Measurements from ENCODE around the gene UNC13B. TPM values are rescaled to one million over a fixed set of nuclear protein-coding genes. Genes with fewer than 3 reads are reported as not detected.

Gene UNC13B
- total RNA-seq, 1 experiment from 2014 or later: 48.2 TPM

GRCh38 chr9:35236692-35237091 is 74.9 kb downstream of the UNC13B start:
- Histone ChIP-seq H3K18ac (ENCODE audit: insufficient read length, low read depth, low read length) (no peak overlapping the region), H3K14ac (ENCODE audit: insufficient read depth, low read length) (no peak overlapping the region), H3K9ac (ENCODE audit: extremely low read depth, insufficient read length, low read length) (no peak overlapping the region), H3K27ac (ENCODE audit: insufficient read length, low read depth, low read length) (no peak overlapping the region), H3K23ac (ENCODE audit: insufficient read length, low read depth, low read length) (no peak overlapping the region), H2AFZ (ENCODE audit: low read length) (no peak overlapping the region), H4K20me1 (ENCODE audit: control insufficient read depth, insufficient read depth, insufficient read length) (no peaks in the 10 kb centered on the region), H3K23me2 (ENCODE audit: insufficient read length, low read depth, low read length, poor library complexity, severe bottlenecking) (no peaks in the 10 kb centered on the region), H2BK15ac (ENCODE audit: low read depth, low read length) (no peak overlapping the region), H2BK120ac (ENCODE audit: low read depth, low read length, poor library complexity, severe bottlenecking) (no peak overlapping the region), H3K27me3 (ENCODE audit: insufficient read depth, low read length) (no peaks in the 10 kb centered on the region), H3K4me2 (ENCODE audit: insufficient read depth, insufficient read length, low read length) (no peak overlapping the region), H4K5ac (ENCODE audit: insufficient read length, low read depth, low read length) (no peak overlapping the region), H2BK12ac (ENCODE audit: insufficient read length, low read depth, low read length) (no peak overlapping the region), H3K56ac (ENCODE audit: insufficient read length, low read depth, low read length) (no peak overlapping the region), H2BK20ac (ENCODE audit: low read depth, low read length, poor library complexity, severe bottlenecking) (no peak overlapping the region), H2AK5ac (ENCODE audit: insufficient read length, low read length) (no peak overlapping the region), H3K4ac (ENCODE audit: low read depth, low read length) (no peak overlapping the region), H3K4me1 (ENCODE audit: insufficient read depth, low read length) (no peaks in the 10 kb centered on the region), H4K91ac (ENCODE audit: insufficient read length, low read depth, low read length) (no peak overlapping the region), H3T11ph (ENCODE audit: low read length) (no peak overlapping the region), H3K79me2 (ENCODE audit: insufficient read depth, low read length) (no peaks in the 10 kb centered on the region), H3K9me3 (ENCODE audit: control insufficient read depth, low read depth, low read length) (no peaks in the 10 kb centered on the region), H2BK5ac (ENCODE audit: insufficient read length, low read length) (no peak overlapping the region), H3K79me1 (ENCODE audit: insufficient read depth, low read depth, low read length, poor library complexity, severe bottlenecking) (no peaks in the 10 kb centered on the region), H4K8ac (replicated peaks; ENCODE audit: insufficient read length, low read depth, low read length) (no peak overlapping the region)
- WGBS (ENCODE audit: extremely low coverage, insufficient read length, low lambda C conversion rate): no CpG with 5 or more reads among the region's 1 CpG
- no peak overlapping the region; a peak in 1 of 7 replicates for H3K27ac Mint-ChIP-seq
- H3K4me3 Mint-ChIP-seq: no peak overlapping the region
- no peaks in the 10 kb centered on the region for H3K27me3 Mint-ChIP-seq (ENCODE audit: low read depth)
- H3K36me3 Mint-ChIP-seq (ENCODE audit: insufficient read depth in 1 of 3, low read depth in 3 of 3): peaks cover 18 to 24% (median 18%) of the 10 kb centered on the region in 3 experiments
- peaks cover 0 to 3% of the 10 kb centered on the region in 2 experiments; a peak in 1 of 4 replicates for H3K4me1 Mint-ChIP-seq
- DNase-seq: no peak
- H3K9me3 Mint-ChIP-seq: peaks cover 12 to 14% of the 10 kb centered on the region in 2 experiments
- TF ChIP-seq CTCF (conservative IDR thresholded peaks at IDR 0.05): no peak
